Measurements from ENCODE around the gene ZNF764.
A peak's percentile ranks its signal among the peaks of the same experiment; 100 is the strongest.
"Not testable (repeated sequence)": the region's sequence is repeated elsewhere in the genome, so short reads cannot be mapped to it uniquely, and the experiment has no call there.

ZNF764 gene

GRCh38 chr16:30557957-30558788, at the start of gene ZNF764:
Gene ZNF764, minus strand, starts transcription at chr16:30558374. Its CDS starts 192 bp downstream, at chr16:30558182.
- DNase-seq, result peak; percentile 94

DNA sequence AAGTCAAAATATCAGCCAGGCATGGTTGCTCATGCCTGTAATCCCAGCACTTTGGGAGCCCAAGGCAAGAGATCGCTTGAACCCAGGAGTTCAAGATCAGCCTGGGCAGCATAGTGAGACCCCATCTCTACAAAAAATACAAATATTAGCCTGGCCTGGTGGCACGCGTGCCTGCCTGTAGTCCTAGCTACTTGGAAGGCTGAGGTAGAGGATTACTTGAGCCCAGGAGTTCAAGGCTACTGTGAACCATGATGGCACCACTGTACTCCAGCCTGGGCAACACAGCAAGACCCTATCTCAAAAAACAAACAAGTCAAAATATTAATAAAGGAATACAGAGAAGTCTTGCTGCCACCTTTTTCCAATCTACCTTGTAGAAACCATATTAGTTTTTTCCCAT, 47.8 kb upstream of the ZNF764 start:
- no peak for DNase-seq

DNA sequence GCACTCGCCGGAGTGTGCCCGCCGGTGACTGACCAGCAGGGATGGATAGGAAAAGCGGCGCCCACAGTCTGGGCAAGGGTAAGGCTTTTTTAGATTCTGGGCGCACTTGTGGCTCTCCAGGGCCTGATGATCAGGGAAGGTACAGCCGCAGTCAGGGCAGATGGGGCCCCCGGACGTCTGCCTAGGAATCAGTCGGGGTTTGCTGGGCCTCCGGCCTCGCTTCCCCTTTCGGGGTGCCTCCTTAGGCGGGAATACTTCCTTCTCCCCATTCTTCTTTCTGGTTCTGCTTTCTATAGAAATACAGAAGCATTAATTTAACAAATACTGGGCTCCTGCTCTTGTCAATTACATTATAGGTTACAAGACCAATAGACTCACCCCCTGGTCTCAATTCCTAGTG, 47.0 kb upstream of the ZNF764 start:
- DNase-seq, result no peak

DNA sequence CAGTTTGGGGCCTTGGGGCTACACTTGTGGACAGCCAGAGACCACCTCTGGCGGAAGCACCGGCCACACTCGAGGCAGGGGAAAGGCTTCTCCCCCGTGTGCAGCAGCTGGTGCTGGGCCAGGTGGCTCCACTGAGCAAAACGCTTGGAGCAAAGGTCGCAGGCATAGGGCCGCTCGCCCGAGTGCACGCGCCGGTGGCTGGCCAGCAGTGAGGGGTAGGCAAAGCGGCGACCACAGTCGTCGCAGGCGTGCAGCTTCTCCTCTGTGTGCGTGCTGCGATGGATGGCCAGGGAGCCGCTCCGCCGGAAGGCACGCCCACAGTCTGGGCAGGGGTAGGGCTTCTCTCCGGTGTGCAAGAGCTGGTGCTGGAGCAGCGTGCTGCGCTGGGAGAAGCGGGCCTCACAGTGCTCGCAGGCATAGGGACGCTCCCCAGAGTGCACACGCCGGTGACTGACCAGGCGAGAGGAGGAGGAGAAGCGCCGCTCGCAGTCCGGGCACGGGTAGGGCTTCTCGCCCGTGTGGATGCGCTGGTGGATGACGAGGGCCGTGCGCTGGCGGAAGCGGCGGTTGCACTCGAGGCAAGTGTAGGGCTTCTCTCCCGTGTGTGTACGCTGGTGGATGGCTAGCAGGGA, 46.3 kb upstream of the ZNF764 start:
- DNase-seq, result no peak

- no peak for DNase-seq
Observed at GRCh38 chr16:30603945-30604315, 45.8 kb upstream of the ZNF764 start.

DNA sequence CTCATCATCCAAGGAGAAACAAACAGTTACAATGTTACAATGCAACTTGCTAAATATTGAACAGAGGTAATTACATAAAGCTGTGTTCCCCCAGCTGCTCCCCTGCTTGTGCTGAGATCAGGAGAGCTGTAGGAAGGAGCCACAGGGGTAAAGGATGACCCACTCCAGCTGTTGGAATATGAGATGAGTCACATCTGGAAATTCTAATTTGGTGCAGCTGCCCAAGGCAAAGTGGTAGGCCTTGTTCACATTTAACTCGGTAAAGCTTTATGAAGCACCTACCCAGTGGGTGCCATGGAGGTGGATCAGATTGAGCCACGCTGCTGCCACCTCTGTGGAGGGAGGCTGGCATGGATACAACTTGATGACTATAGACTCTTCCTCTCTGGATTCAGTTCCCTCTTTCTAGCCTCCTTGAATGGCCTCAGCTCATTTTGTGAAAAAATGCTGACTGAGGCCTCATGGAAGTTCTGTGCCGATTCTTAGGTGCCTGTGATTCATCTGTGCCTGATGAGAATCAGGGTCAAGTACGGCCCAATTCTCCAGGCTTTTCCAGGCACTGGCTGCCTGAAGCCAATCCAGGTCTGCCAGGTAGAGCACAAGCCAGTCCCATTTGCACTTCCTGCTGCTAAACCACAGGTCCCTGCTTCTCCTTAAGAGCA, 44.6 kb upstream of the ZNF764 start:
- no peak for DNase-seq

- no peak for DNase-seq
Observed at GRCh38 chr16:30601966-30602365, 43.8 kb upstream of the ZNF764 start.

DNA sequence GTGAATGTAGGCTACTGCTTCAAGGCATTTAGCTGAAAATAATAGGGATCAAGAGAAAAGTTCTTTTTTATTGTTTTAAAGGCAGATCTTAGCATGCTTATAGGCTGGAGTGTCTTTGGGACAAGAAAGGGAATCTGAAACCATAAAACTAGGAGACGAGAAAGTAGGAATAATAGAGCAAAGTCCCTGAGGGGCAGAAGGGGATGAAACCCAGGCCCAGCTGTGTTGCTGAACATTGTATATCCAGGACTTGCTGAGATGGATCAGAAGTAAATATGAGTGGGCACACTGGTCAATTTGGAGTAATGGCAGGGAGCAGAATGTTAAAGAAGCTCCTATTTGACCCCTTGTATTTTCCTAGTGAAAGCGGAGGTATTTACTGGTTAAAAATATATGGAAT, 42.8 kb upstream of the ZNF764 start:
- DNase-seq, result no peak

- no peak for DNase-seq
Observed at GRCh38 chr16:30600215-30600614, 42.0 kb upstream of the ZNF764 start.

DNA sequence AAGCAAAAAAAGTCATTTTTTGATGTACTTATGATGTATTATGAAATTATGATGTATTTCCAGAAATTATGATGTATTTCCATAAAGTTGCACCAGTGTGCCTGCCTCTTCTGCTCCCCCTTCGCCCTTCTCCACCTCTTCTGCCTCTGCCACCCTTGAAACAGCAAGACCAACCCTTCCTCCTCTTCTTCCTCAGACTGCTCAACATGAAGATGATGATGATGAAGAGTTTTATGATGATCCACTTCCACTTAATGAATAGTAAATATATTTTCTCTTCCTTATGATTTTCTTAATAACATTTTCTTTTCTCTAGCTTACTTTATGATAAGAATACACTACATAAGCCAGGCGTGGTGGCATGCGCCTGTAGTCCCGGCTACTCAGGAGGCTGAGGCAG, 34.7 kb upstream of the ZNF764 start:
- DNase-seq, result no peak

DNA sequence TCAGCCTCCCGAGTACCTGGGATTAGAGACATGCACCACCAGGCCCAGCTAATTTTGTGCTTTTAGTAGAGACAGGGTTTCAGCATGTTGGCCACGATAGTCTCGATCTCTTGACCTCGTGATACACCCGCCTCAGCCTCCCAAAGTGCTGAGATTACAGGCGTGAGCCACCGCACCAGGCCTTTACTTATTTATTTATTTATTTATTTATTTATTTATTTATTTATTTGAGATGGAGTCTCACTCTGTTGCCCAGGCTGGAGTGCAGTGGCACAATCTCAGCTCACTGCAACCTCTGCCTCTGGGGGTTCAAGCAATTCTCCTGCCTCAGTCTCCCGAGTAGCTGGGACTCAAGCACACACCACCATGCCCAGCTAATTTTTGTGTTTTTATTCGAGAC, 32.7 kb upstream of the ZNF764 start:
- DNase-seq, result not testable (repeated sequence)

GRCh38 chr16:30589582-30589981, 31.4 kb upstream of the ZNF764 start:
- not testable (repeated sequence) for DNase-seq

GRCh38 chr16:30588651-30589050, 30.5 kb upstream of the ZNF764 start:
- DNase-seq, result no peak

GRCh38 chr16:30585400-30586191, 27.4 kb upstream of the ZNF764 start, which contains the start of gene ZNF785:
Gene ZNF785, minus strand, starts transcription at chr16:30585697. Its CDS starts 86 bp downstream, at chr16:30585611.
- peak; percentile 86 for DNase-seq

- no peak for DNase-seq
Observed at GRCh38 chr16:30585022-30585399, 26.8 kb upstream of the ZNF764 start.

DNA sequence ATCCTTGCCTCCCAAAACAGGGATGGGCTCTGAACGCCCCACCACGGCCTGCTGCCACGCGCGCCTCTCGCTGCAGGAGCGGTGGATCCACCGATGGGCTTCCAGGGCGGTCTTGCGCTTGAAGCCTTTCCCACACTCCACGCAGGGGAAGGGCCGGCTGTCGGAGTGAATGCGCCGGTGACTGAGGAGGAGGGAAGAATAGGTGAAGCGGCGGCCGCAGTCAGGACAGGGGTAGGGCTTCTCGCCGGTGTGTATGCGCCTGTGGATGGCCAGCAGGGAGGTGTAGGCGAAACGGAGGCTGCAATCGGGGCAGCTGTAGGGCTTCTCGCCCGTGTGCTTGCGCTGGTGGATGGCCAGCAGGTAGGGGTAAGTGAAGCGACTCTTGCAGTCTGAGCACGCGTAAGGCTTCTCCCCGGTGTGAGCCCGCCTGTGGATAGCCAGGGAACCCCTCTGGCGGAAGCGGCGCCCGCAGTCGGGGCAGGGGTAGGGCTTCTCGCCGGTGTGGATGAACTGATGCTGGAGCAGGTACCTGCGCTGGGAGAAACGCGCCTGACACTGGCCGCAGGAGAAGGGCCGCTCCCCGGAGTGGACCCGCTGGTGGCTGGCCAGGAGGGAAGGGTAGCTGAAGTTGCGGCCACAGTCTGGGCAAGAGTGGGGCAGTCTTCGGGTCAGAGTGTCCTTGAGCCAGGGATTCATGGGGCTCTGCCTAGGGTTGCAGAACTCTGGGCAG, 24.6 kb upstream of the ZNF764 start:
- DNase-seq, result no peak

DNA sequence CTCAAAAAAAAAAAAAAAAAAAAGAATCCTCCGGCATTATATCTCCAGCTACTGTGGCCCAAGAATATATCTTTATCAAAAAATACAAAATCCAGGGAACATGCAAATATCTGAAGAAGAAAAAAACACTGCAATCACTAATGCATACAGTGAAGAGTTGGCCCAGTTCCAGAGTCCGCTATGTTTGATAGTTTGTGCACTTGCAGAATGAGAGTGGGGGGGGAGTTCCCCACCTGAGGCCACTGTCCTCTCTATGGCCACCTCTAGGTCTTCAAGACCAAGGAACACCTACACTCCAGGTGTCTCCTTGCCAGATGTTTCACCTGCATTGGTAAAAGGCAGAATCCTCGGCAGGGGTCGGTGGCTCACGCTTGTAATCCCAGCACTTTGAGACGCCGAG, 23.3 kb upstream of the ZNF764 start:
- no peak for DNase-seq

DNA sequence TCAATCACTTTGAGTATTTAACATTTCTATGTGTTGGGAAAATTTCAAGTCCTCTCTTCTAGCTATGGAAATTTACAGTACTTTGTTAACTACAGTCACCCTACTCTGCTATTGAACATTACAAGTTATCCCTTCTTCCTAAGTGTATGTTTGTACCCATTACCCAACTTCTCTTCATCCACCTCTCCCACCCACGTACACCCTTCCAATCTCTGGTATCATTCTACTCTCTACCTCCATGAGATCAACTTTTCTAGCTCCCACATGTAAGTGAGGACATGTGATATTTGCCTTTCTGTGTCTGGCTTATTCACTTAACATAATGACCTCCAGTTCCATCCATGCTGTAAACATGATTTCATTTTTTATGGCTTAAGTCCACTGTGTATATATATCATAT, 16.5 kb upstream of the ZNF764 start:
- DNase-seq, result no peak

GRCh38 chr16:30571445-30572322, 13.5 kb upstream of the ZNF764 start, which contains the start of gene ZNF688:
Gene ZNF688, minus strand, starts transcription at chr16:30571714. Its CDS starts 85 bp downstream, at chr16:30571629.
- DNase-seq, result peak; percentile 90

DNA sequence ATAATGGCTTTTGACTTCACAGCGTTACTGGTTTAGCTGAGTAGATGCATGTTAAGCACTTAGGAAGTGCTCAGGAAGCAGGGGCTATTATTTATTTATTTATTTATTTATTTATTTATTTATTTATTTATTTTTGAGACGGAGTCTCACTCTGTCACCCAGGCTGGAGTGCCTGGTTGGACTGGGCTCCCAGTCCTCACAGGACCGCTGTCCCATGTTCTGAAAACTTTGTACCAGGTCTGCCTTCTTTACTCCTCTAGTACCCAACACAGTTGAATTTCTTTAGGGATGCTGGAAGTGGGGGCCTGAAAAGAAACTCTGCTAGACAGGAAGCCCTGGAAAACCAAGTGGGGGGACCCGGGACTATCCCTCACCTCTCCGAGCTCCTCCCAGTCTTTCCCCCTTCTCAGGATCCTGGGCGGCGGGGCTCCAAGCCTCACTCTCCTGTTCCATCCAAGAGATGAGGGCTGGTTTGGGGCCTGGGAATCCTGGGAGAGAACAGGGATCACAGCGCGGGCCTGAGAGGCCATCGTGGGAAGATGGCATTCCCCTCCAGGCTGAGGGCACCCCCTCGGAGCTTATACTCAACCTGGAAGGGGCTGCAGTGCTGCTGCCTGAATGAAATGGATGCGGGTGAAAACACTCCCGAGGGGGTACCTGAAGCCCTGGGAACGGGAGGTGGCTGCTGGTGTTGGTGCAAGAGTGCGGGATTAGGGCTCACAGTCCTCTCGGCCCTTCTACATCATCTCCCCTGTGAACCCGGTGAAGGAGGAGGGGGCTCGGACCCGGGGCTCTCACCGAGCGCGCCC, 12.7 kb upstream of the ZNF764 start:
- no peak for DNase-seq
